D721Med (cell line): ENCODE measurements around the gene FASTKD2.

Experiments used
- DNase-seq: peaks from one replicate; pipeline ENCODE4 v3.0.0; 2011; ENCODE audit warnings: low spot score; ENCODE audit not compliant: insufficient read length
- FAIRE-seq: peaks from 2 replicates; lab custom pipeline; 2011; peaks lifted over from hg19 to GRCh38; lab: Jason Lieb, UNC
- CTCF ChIP-seq: IDR thresholded peaks from 2 replicates; pipeline ENCODE4 v1.5.1; 2012; ENCODE audit warnings: mild to moderate bottlenecking, control low read depth; ENCODE audit not compliant: insufficient read depth; ENCODE audit errors: missing control alignments

The FASTKD2 gene

GRCh38 chr2:206765242-206766056 lies at the start of gene FASTKD2, which contains the start of gene MDH1B:
Gene FASTKD2 (plus strand): TSS chr2:206765606. CDS start chr2:206766694, 1,088 bp downstream.
Gene MDH1B (minus strand): TSS chr2:206765328. CDS start chr2:206765271, 57 bp downstream.
- TF ChIP-seq CTCF, result no peak
- peak; percentile 44 for DNase-seq
- peak; percentile 53 for FAIRE-seq

DNA sequence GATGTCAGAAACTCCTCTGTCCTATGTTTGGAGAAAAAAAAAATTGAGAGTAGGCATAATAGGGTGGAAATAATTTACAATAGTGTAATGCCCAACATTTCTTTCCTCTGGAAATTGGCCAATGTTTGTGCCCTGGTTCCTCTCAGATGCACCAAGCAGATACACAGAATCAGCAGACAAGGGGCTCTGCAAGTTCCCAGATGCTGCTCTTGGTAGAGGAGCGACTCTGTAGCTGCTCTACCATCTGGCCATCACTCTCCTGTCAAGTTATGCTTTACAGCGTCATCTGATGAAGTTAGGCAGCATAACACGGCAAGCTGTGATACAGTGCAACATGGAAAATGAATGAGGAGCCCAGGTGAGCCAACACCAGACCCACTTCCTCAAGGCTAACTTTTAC lies 48.8 kb upstream of the FASTKD2 start:
- DNase-seq (no peak), FAIRE-seq (no peak)
- no peak for TF ChIP-seq CTCF

DNA sequence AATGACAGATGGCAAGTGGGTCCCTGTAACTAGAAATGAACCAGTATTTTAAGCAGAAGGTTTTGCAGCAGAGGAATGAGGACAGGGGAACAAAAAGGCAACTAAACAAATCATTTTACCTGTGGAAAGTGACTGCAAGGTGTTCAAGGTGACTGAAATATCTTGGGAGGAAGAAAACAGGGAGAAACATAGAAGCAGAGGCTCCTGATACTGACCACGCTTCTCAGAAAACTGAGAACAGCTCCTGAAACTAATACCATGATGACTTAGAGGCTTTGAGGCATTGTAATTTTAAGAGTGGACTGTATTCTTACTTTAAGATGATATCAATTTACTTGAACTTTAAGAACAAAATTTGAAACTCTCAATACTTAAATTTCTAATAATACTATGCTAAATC lies 47.1 kb upstream of the FASTKD2 start, which contains the start of gene DYTN:
TSS of gene DYTN (minus strand) at position 101 of the 400 bp plus-strand sequence. CDS start 117 bp downstream, outside the sequence.
- TF ChIP-seq CTCF, result no peak
- FAIRE-seq (no peak), DNase-seq (no peak)

DNA sequence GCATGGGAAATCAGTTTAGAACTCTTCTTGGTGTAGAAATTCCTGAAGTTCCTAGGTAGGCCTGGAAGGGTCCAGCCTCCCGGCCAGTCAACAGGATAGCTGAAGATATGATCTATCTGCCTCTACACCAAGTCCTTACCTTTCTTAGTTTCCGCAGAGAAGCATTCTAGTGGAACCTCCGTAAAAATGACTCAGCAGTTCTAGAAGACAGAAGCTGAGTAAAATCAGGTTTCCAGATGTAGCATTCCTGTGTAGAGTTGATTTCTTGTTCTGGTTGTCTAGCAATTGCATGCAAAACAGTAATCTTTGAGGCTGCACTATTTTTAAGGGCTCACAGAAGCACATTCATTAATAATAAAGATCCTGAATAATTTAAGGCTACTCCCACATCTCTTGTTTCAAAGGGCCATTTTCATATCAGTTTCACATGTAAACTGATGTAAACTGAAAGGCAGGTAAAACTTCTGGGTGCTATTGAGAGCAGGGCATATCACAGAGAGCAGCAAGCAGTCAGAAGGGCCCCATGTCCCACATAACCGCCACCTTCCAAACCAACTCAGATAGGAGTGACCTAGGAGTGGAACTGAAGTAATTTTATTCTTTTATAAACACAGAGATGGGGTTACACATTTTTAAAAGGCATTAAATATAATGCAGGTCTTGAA lies 44.0 kb upstream of the FASTKD2 start:
- FAIRE-seq (no peak), DNase-seq (no peak)
- no peak for TF ChIP-seq CTCF

- FAIRE-seq (no peak), DNase-seq (no peak)
- TF ChIP-seq CTCF, result no peak
Measured at GRCh38 chr2:206723288-206723687, 42.1 kb upstream of the FASTKD2 start.

- FAIRE-seq (no peak), DNase-seq (no peak)
- TF ChIP-seq CTCF, result no peak
Measured at GRCh38 chr2:206727287-206727686, 38.1 kb upstream of the FASTKD2 start.
